WTC11 (cell line): ENCODE results near the gene RAB11FIP3.

ENCODE experiments used
- GRHL2 ChIP-seq: fragments of 250-450 bp; sonication (Bioruptor Pico); IDR thresholded peaks from 2 replicates; pipeline ENCODE4 v1.8.0; 2022; ENCODE audit warnings: mild to moderate bottlenecking, moderate library complexity; ENCODE audit not compliant: insufficient replicate concordance, severe bottlenecking
- MXD4 ChIP-seq: fragments of 250-450 bp; sonication (Bioruptor Pico); IDR thresholded peaks from 2 replicates; pipeline ENCODE4 v1.8.0; 2021; ENCODE audit warnings: mild to moderate bottlenecking, moderate library complexity, borderline replicate concordance
- TEAD4 ChIP-seq: sonication (generic); formaldehyde crosslinking; IDR thresholded peaks from 2 replicates; pipeline ENCODE4 v1.8.0; 2022; ENCODE audit warnings: mild to moderate bottlenecking, missing genetic modification reagents
- ZNF121 ChIP-seq: sonication (generic); formaldehyde crosslinking; IDR thresholded peaks from 2 replicates; pipeline ENCODE4 v1.8.0; 2023; ENCODE audit warnings: missing genetic modification reagents
- TF ChIP-seq, protein P1 (sequence below): fragments of 200-600 bp; IDR thresholded peaks from 2 replicates; pipeline ENCODE4 v1.8.0; 2022; ENCODE audit warnings: antibody characterized with exemption
- TF ChIP-seq, protein P2 (sequence below): sonication (generic); formaldehyde crosslinking; IDR thresholded peaks from 2 replicates; pipeline ENCODE4 v1.8.1; 2022; ENCODE audit warnings: low read depth, missing genetic modification reagents, borderline replicate concordance
- TF ChIP-seq, protein P3 (sequence below): sonication (generic); formaldehyde crosslinking; IDR thresholded peaks from 2 replicates; pipeline ENCODE4 v1.8.1; 2022; ENCODE audit warnings: mild to moderate bottlenecking, missing genetic modification reagents, moderate library complexity, borderline replicate concordance
- TF ChIP-seq, protein P4 (sequence below): sonication (generic); formaldehyde crosslinking; IDR thresholded peaks from 2 replicates; pipeline ENCODE4 v1.8.0; 2022; ENCODE audit warnings: mild to moderate bottlenecking, missing genetic modification reagents
- TF ChIP-seq, protein P5 (sequence below): sonication (generic); formaldehyde crosslinking; IDR thresholded peaks from 2 replicates; pipeline ENCODE4 v1.8.1; 2022; ENCODE audit warnings: mild to moderate bottlenecking, moderate library complexity, missing genetic modification reagents

DNA sequence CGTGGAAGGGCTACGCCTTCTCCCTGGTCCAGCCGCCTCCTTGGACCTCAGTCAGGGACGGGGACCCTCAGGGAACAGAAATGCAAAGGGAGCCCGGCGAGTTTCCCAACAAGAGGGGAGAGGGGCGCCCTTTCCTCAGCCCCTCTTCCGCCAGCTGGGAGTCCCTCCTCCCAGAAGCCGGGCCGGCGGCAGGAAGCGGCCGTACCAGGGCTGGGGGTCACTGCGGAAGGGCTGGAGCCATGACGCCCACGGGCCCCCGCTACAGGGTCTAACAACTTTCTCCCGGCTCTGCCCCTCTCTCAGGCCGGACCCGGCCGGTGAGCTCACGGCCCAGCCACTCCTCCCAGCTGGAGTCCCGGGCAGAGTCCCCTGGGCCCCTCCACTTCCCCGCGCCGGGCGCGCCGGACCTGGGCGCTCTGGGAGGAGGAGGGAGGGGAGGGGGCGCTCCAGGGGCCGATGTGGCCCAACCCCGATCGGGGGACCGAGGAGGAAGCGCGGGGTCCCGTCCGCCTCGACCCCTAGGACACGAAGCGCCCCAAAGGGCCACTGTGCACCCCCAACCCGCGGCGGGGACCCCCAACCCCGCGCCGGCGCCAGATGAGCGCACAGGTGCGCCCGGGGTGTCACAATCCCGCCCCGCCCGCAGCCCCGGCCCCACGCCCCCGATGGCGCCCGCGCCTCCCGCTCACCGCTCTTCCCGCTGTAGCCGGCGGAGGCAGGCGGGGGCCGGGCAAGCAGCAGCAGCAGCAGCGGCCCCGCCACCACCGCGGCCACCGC, 44.2 kb upstream of the RAB11FIP3 start:
- TF ChIP-seq, protein P1, sequence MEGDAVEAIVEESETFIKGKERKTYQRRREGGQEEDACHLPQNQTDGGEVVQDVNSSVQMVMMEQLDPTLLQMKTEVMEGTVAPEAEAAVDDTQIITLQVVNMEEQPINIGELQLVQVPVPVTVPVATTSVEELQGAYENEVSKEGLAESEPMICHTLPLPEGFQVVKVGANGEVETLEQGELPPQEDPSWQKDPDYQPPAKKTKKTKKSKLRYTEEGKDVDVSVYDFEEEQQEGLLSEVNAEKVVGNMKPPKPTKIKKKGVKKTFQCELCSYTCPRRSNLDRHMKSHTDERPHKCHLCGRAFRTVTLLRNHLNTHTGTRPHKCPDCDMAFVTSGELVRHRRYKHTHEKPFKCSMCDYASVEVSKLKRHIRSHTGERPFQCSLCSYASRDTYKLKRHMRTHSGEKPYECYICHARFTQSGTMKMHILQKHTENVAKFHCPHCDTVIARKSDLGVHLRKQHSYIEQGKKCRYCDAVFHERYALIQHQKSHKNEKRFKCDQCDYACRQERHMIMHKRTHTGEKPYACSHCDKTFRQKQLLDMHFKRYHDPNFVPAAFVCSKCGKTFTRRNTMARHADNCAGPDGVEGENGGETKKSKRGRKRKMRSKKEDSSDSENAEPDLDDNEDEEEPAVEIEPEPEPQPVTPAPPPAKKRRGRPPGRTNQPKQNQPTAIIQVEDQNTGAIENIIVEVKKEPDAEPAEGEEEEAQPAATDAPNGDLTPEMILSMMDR: no peak
- no peak for TF ChIP-seq MXD4 (CRISPR knock-in tag)
- TF ChIP-seq, protein P2, sequence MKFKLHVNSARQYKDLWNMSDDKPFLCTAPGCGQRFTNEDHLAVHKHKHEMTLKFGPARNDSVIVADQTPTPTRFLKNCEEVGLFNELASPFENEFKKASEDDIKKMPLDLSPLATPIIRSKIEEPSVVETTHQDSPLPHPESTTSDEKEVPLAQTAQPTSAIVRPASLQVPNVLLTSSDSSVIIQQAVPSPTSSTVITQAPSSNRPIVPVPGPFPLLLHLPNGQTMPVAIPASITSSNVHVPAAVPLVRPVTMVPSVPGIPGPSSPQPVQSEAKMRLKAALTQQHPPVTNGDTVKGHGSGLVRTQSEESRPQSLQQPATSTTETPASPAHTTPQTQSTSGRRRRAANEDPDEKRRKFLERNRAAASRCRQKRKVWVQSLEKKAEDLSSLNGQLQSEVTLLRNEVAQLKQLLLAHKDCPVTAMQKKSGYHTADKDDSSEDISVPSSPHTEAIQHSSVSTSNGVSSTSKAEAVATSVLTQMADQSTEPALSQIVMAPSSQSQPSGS: no peak
- no peak for TF ChIP-seq TEAD4
- TF ChIP-seq, protein P3, sequence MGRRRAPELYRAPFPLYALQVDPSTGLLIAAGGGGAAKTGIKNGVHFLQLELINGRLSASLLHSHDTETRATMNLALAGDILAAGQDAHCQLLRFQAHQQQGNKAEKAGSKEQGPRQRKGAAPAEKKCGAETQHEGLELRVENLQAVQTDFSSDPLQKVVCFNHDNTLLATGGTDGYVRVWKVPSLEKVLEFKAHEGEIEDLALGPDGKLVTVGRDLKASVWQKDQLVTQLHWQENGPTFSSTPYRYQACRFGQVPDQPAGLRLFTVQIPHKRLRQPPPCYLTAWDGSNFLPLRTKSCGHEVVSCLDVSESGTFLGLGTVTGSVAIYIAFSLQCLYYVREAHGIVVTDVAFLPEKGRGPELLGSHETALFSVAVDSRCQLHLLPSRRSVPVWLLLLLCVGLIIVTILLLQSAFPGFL (CRISPR knock-in tag): no peak
- no peak for TF ChIP-seq ZNF121 (CRISPR knock-in tag)
- no peak for TF ChIP-seq GRHL2
- TF ChIP-seq, protein P4, sequence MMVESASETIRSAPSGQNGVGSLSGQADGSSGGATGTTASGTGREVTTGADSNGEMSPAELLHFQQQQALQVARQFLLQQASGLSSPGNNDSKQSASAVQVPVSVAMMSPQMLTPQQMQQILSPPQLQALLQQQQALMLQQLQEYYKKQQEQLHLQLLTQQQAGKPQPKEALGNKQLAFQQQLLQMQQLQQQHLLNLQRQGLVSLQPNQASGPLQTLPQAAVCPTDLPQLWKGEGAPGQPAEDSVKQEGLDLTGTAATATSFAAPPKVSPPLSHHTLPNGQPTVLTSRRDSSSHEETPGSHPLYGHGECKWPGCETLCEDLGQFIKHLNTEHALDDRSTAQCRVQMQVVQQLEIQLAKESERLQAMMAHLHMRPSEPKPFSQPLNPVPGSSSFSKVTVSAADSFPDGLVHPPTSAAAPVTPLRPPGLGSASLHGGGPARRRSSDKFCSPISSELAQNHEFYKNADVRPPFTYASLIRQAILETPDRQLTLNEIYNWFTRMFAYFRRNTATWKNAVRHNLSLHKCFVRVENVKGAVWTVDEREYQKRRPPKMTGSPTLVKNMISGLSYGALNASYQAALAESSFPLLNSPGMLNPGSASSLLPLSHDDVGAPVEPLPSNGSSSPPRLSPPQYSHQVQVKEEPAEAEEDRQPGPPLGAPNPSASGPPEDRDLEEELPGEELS (CRISPR knock-in tag): no peak
- TF ChIP-seq, protein P5, sequence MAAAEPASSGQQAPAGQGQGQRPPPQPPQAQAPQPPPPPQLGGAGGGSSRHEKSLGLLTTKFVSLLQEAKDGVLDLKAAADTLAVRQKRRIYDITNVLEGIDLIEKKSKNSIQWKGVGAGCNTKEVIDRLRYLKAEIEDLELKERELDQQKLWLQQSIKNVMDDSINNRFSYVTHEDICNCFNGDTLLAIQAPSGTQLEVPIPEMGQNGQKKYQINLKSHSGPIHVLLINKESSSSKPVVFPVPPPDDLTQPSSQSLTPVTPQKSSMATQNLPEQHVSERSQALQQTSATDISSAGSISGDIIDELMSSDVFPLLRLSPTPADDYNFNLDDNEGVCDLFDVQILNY (CRISPR knock-in tag): no peak
